HepG2 (cell line): Measurements from ENCODE around the gene MICB. TPM values are rescaled to one million over a fixed set of nuclear protein-coding genes. Genes with fewer than 3 reads are reported as not detected.

Experiments used
- AFF4 ChIP-seq: sonication (generic); formaldehyde crosslinking; IDR thresholded peaks from 2 replicates; pipeline ENCODE4 v1.4.0; 2020; ENCODE audit warnings: missing genetic modification reagents
- DRAP1 ChIP-seq: IDR thresholded peaks from 2 replicates; pipeline ENCODE4 v1.6.1; 2016; ENCODE audit warnings: missing genetic modification reagents, missing compliant biosample characterization
- ETV6 ChIP-seq: sonication (generic); formaldehyde crosslinking; conservative IDR thresholded peaks from 2 replicates; pipeline ENCODE4 v1.4.0; 2020; ENCODE audit warnings: missing genetic modification reagents
- HMG20A ChIP-seq: IDR thresholded peaks from 2 replicates; pipeline ENCODE4 v1.6.1; 2016; ENCODE audit warnings: borderline replicate concordance
- JARID2 ChIP-seq: sonication (generic); formaldehyde crosslinking; IDR thresholded peaks from 2 replicates; pipeline ENCODE4 v1.8.1; 2023; ENCODE audit warnings: missing genetic modification reagents, inconsistent platforms; ENCODE audit not compliant: insufficient replicate concordance
- KAT7 ChIP-seq: IDR thresholded peaks from 2 replicates; pipeline ENCODE4 v1.6.1; 2018; ENCODE audit warnings: borderline replicate concordance, missing compliant biosample characterization
- MNT ChIP-seq: fragments of 450-650 bp; IDR thresholded peaks from 2 replicates; pipeline ENCODE4 v1.6.1; 2016
- NFE2L2 ChIP-seq: fragments of 150-350 bp; IDR thresholded peaks from 2 replicates; pipeline ENCODE4 v1.6.1; 2014; ENCODE audit warnings: low read length
- NR1H2 ChIP-seq: sonication (generic); formaldehyde crosslinking; IDR thresholded peaks from 2 replicates; pipeline ENCODE4 v1.8.1; 2022; ENCODE audit warnings: low read depth, missing genetic modification reagents, borderline replicate concordance
- PHF20 ChIP-seq: sonication (generic); formaldehyde crosslinking; IDR thresholded peaks from 2 replicates; pipeline ENCODE4 v1.5.0; 2020; ENCODE audit warnings: mild to moderate bottlenecking, missing genetic modification reagents
- PHF21A ChIP-seq: sonication (generic); formaldehyde crosslinking; IDR thresholded peaks from 2 replicates; pipeline ENCODE4 v1.5.0; 2020; ENCODE audit warnings: mild to moderate bottlenecking, missing genetic modification reagents
- ZFP90 ChIP-seq: sonication (generic); formaldehyde crosslinking; IDR thresholded peaks from 2 replicates; pipeline ENCODE4 v1.8.0; 2022; ENCODE audit warnings: missing genetic modification reagents, mild to moderate bottlenecking, inconsistent platforms, borderline replicate concordance
- ZKSCAN1 ChIP-seq: fragments of 150-350 bp; IDR thresholded peaks from 2 replicates; pipeline ENCODE4 v1.6.1; 2014; ENCODE audit warnings: low read length
- ZNF34 ChIP-seq: sonication (generic); formaldehyde crosslinking; IDR thresholded peaks from 2 replicates; pipeline ENCODE4 v1.4.0; 2020; ENCODE audit warnings: mild to moderate bottlenecking, missing genetic modification reagents, borderline replicate concordance
- ZNF343 ChIP-seq: sonication (generic); formaldehyde crosslinking; IDR thresholded peaks from 2 replicates; pipeline ENCODE4 v1.4.0; 2020; ENCODE audit warnings: mild to moderate bottlenecking, missing genetic modification reagents
- ZNF367 ChIP-seq: sonication (generic); formaldehyde crosslinking; IDR thresholded peaks from 2 replicates; pipeline ENCODE4 v1.4.0; 2020; ENCODE audit warnings: missing genetic modification reagents, borderline replicate concordance
- ZNF513 ChIP-seq: sonication (generic); formaldehyde crosslinking; conservative IDR thresholded peaks from 2 replicates; pipeline ENCODE4 v1.5.0; 2020; ENCODE audit warnings: missing genetic modification reagents
- ZNF547 ChIP-seq: sonication (generic); formaldehyde crosslinking; IDR thresholded peaks from 2 replicates; pipeline ENCODE4 v1.5.1; 2020; ENCODE audit warnings: mild to moderate bottlenecking, missing genetic modification reagents
- ZNF629 ChIP-seq: sonication (generic); formaldehyde crosslinking; conservative IDR thresholded peaks from 2 replicates; pipeline ENCODE4 v1.5.0; 2020; ENCODE audit warnings: missing genetic modification reagents
- ZNF691 ChIP-seq: sonication (generic); formaldehyde crosslinking; IDR thresholded peaks from 2 replicates; pipeline ENCODE4 v1.4.0; 2020; ENCODE audit warnings: missing genetic modification reagents, low read depth, mild to moderate bottlenecking, borderline replicate concordance
- ZNF713 ChIP-seq: sonication (generic); formaldehyde crosslinking; IDR thresholded peaks from 2 replicates; pipeline ENCODE4 v1.4.0; 2020; ENCODE audit warnings: mild to moderate bottlenecking, missing genetic modification reagents
- ZNF749 ChIP-seq: sonication (generic); formaldehyde crosslinking; IDR thresholded peaks from 2 replicates; pipeline ENCODE4 v1.8.0; 2022; ENCODE audit warnings: mild to moderate bottlenecking, missing genetic modification reagents, moderate library complexity, borderline replicate concordance
- polyA plus RNA-seq, 8 experiments: library from polyadenylated mRNA; depleted of rRNA in 3 of 8; stranded (reverse) in 7 of 8; unstranded in 1 of 8; fragments of >200 nt; fragmentation: Illumina TruSeq in 4 of 8; extraction: Trizol in 4 of 8; gene quantifications; 2 replicates each; pipeline versions ENCODE4 v1.2.1 to v1.2.3, GENCODE V29; 2011 to 2016; ENCODE audit warnings: low read depth in 4 of 8, missing spikeins in 1 of 8, mixed read lengths in 1 of 8; ENCODE audit not compliant: insufficient read depth in 1 of 8
- total RNA-seq, 5 experiments: library from RNA; depleted of rRNA; stranded (reverse); fragments of >200 nt; fragmentation: Illumina TruSeq; extraction: Trizol; gene quantifications; 2 replicates each; pipeline ENCODE4 v1.2.3, GENCODE V29; 2016; ENCODE audit warnings: low read depth in 1 of 5

The MICB gene
- total and polyA plus RNA-seq, 2 of the 13 experiments (the other 11 are each of a cell fraction or from before 2014, with no cell fraction given) = 12.5 to 12.8 TPM

- TF ChIP-seq KAT7 (CRISPR knock-in tag) (peak; percentile 59; the same call in 1 of the 2 replicates), ZKSCAN1 (no peak), ZFP90 (CRISPR knock-in tag) (no peak), ZNF749 (CRISPR knock-in tag) (no peak), NR1H2 (CRISPR knock-in tag) (no peak), ZNF691 (no peak), NFE2L2 (no peak), ZNF713 (no peak), MNT (no peak), ZNF343 (CRISPR knock-in tag) (no peak), ZNF367 (CRISPR knock-in tag) (no peak), DRAP1 (CRISPR knock-in tag) (peak; percentile 79), PHF20 (CRISPR knock-in tag) (peak; percentile 15; the same call in 1 of the 2 replicates), ZNF513 (CRISPR knock-in tag) (no peak), ZNF547 (CRISPR knock-in tag) (peak; percentile 25; the same call in 1 of the 2 replicates), HMG20A (CRISPR knock-in tag) (no peak), ZNF629 (CRISPR knock-in tag) (peak; percentile 50; the same call in 1 of the 2 replicates), ZNF34 (CRISPR knock-in tag) (no peak), AFF4 (CRISPR knock-in tag) (no peak), JARID2 (CRISPR knock-in tag) (no peak), ETV6 (CRISPR knock-in tag) (no peak), PHF21A (CRISPR knock-in tag) (peak; percentile 94)
Observed at GRCh38 chr6:31497531-31498476, at the start of gene MICB (continued).
